ENCODE measurements around the gene PGS1.
A peak's percentile ranks its signal among the peaks of the same experiment; 100 is the strongest.
"Not testable (repeated sequence)": the region's sequence is repeated elsewhere in the genome, so short reads cannot be mapped to it uniquely, and the experiment has no call there.

The PGS1 gene, protein sequence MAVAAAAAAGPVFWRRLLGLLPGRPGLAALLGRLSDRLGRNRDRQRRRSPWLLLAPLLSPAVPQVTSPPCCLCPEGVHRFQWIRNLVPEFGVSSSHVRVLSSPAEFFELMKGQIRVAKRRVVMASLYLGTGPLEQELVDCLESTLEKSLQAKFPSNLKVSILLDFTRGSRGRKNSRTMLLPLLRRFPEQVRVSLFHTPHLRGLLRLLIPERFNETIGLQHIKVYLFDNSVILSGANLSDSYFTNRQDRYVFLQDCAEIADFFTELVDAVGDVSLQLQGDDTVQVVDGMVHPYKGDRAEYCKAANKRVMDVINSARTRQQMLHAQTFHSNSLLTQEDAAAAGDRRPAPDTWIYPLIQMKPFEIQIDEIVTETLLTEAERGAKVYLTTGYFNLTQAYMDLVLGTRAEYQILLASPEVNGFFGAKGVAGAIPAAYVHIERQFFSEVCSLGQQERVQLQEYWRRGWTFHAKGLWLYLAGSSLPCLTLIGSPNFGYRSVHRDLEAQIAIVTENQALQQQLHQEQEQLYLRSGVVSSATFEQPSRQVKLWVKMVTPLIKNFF
- total RNA-seq = 39.8 to 48.0 (median 45.9) reads per million in 3 donors

DNA sequence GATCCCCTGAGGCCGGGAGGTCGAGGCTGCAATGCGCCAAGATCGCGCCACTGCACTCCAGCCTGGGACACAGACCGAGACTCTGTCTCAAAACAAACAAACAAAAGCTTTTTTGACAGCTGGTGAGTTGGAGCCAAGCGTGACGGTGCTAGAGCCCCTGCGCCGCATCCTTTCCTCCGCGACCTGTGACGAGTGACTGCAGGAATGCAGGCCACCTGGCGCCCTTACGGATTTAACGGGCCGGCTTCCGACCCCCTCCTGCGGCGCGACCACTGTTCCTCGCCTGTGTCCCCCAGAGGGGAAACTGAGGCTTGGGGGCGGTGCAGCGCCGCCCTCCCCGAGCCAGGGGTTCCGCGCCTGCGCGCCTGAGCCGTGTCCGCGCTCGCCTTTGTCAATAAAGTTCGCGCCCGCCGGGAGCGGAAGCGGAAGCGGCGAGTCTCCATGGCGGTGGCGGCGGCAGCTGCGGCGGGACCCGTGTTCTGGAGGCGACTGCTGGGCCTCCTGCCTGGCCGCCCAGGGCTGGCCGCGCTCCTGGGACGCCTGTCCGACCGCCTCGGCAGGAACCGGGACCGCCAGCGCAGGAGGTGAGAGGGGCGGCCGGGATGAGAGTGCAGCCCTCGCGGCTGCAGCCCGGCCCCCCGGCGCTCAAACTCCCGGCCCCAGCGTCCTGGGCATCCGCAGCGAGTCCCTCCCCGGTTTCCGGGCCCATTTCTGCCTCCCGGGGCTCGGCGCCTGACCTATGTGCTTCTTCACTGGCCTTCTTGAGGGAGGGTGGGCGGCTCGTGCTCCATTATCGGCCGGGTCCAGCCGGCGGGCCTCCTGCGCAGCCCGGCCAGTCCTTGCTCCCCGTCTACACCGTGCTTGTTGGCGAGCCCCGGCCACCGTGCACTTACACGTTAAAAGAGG is at the start of gene PGS1:
TSS of gene PGS1 (plus strand) at position 425 of the 906 bp plus-strand sequence. CDS start at position 442, 17 bp downstream.
- H3K9me3 ChIP-seq (ENCODE audit: control insufficient read depth, low read length) = no peaks in the 10 kb centered on the region
- DNase-seq = peak; percentile 63 to 72 (median 71)
- peak within 1 kb of the TSS; percentile 85 for H3K4me3 ChIP-seq (ENCODE audit: insufficient read depth, low read depth, low read length, poor library complexity, severe bottlenecking)
- peak within 1 kb of the TSS; percentile 74 for H3K27ac ChIP-seq (ENCODE audit: insufficient read depth, low read length, poor library complexity, severe bottlenecking)
- peaks cover 33% of the 10 kb centered on the region for H3K4me1 ChIP-seq (ENCODE audit: control insufficient read depth, insufficient read depth, low read length, poor library complexity, severe bottlenecking)
- no peaks in the 10 kb centered on the region for H3K36me3 ChIP-seq (ENCODE audit: control insufficient read depth, insufficient read depth, low read length)
- no peaks in the 10 kb centered on the region for H3K27me3 ChIP-seq (replicated peaks; ENCODE audit: control insufficient read depth, insufficient read depth, low read length, poor library complexity, severe bottlenecking)

DNA sequence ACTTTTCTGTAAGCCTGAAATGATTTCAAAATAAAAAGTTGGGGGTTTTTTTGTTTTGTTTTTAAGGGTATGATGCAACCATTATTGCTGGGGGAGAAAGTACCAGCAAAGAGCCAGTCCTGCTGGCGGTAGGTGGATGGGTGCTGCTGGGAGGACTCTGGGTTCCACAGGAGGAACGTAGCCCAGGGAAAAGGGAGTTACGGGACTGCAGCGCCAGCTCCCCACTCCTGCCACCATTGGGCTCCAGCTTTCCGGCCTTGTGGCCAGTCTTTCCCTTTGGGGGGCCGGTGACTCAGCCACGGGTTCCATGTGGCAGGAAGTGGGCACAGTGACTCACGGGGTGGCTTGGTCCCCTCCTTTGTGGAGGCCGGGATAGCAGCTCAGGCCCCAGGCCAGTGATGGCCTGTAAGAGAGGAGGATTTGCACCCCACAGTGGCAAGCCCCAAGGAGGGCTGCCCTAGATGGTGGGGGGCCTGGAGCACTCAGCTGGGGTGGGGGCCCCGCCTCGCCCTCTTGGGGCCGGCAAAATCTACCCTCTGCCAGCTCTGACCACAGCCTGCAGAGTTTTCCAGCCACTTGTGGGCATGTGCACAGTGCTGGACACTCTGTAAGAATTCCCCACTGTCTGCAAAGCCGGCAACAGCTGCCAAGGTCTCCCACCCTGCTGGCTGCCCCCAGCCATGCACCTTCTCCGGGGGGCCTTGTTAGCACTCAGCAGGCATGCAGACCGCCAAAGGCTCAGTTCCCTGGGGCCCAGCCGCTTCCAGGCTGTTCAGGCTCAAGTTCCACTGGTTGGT is 49.0 kb upstream of the PGS1 start:
- H3K27ac ChIP-seq (ENCODE audit: insufficient read depth, low read length, poor library complexity, severe bottlenecking) = no peak overlapping the region
- H3K4me1 ChIP-seq (ENCODE audit: control insufficient read depth, insufficient read depth, low read length, poor library complexity, severe bottlenecking) = peaks cover 22% of the 10 kb centered on the region
- no peaks in the 10 kb centered on the region for H3K36me3 ChIP-seq (ENCODE audit: control insufficient read depth, insufficient read depth, low read length)
- no peak overlapping the region for H3K4me3 ChIP-seq (ENCODE audit: insufficient read depth, low read depth, low read length, poor library complexity, severe bottlenecking)
- H3K27me3 ChIP-seq (replicated peaks; ENCODE audit: control insufficient read depth, insufficient read depth, low read length, poor library complexity, severe bottlenecking) = no peaks in the 10 kb centered on the region
- no peaks in the 10 kb centered on the region for H3K9me3 ChIP-seq (ENCODE audit: control insufficient read depth, low read length)
- DNase-seq = peak in 1 of 3 donors; percentile 23

DNA sequence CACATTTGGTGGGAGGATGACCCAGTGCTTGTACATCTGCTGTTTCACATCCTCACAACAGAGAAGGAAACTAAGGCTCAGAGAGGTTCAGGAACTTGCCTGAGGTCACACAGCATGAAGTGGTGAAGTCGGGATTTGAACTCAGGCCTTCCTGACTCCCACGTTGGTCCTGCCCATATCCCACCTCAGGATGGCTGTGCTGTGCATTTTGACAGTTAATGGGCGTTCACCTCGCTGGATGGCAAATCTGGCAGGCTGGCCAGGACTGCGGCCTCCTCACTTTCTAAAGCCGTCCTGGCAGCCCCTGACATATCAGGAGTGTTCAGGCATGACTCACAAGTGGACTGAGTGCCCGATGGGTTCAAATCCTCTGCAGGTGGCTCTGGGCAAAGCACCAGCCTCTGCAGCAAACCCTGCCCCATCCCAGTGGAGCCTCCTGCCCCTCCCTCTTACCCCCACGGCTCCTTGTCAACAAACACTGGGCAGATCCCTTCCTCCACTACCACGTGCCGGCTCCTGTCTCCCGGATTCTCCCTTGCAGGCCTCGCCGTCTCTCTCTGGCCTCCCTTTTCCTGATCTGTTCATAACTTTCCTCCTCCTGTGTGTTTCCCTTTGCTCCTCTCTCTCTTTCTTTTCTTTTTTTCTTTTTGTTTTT is 47.8 kb upstream of the PGS1 start:
- H3K9me3 ChIP-seq (ENCODE audit: control insufficient read depth, low read length) = no peaks in the 10 kb centered on the region
- no peak for DNase-seq
- H3K4me1 ChIP-seq (ENCODE audit: control insufficient read depth, insufficient read depth, low read length, poor library complexity, severe bottlenecking) = peaks cover 17% of the 10 kb centered on the region
- H3K36me3 ChIP-seq (ENCODE audit: control insufficient read depth, insufficient read depth, low read length) = no peaks in the 10 kb centered on the region
- no peak overlapping the region for H3K4me3 ChIP-seq (ENCODE audit: insufficient read depth, low read depth, low read length, poor library complexity, severe bottlenecking)
- no peak overlapping the region for H3K27ac ChIP-seq (ENCODE audit: insufficient read depth, low read length, poor library complexity, severe bottlenecking)
- no peaks in the 10 kb centered on the region for H3K27me3 ChIP-seq (replicated peaks; ENCODE audit: control insufficient read depth, insufficient read depth, low read length, poor library complexity, severe bottlenecking)

DNA sequence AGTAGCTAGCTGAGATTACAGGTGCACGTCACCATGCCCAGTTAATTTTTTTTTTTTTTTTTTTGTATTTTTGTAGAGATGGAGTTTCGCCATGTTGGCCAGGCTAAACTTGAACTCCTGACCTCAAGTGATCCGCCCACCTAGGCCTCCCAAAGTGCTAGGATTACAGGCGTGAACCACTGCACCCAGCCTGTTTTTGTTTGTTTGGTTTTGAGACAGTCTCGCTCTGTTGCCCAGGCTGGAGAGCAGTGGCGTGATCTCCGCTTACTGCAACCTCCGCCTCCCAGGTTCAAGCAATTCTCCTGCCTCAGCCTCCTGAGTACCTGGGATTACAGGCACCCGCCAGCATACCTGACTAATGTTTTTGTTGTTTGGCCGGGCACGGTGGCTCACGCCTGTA is 47.1 kb upstream of the PGS1 start:
- peaks cover 17% of the 10 kb centered on the region for H3K4me1 ChIP-seq (ENCODE audit: control insufficient read depth, insufficient read depth, low read length, poor library complexity, severe bottlenecking)
- not testable (repeated sequence) for H3K9me3 ChIP-seq (ENCODE audit: control insufficient read depth, low read length); H3K27me3 ChIP-seq (replicated peaks; ENCODE audit: control insufficient read depth, insufficient read depth, low read length, poor library complexity, severe bottlenecking); H3K27ac ChIP-seq (ENCODE audit: insufficient read depth, low read length, poor library complexity, severe bottlenecking); H3K36me3 ChIP-seq (ENCODE audit: control insufficient read depth, insufficient read depth, low read length); H3K4me3 ChIP-seq (ENCODE audit: insufficient read depth, low read depth, low read length, poor library complexity, severe bottlenecking); DNase-seq

DNA sequence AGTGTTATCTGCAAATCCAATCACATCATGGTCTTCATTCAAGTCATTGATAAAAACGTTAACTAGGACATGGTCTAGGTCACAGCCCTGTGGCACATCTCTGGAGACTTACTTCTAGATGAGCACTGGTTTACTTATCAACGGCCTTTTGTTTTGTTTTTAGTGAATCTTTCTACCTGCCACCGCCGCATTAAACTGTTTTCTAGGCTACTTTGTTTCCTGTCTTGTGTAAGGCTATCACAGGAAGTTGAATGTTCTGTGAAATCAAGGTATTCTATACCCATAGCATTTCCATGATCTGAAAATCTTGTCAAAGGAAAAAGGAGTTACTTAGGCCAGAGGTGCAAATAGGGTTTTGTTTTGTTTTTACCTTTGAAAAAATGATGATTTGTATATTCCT is 45.5 kb upstream of the PGS1 start:
- DNase-seq = no peak
- H3K4me1 ChIP-seq (ENCODE audit: control insufficient read depth, insufficient read depth, low read length, poor library complexity, severe bottlenecking) = peaks cover 17% of the 10 kb centered on the region
- peak overlapping the region; percentile 7 for H3K27ac ChIP-seq (ENCODE audit: insufficient read depth, low read length, poor library complexity, severe bottlenecking)
- no peaks in the 10 kb centered on the region for H3K27me3 ChIP-seq (replicated peaks; ENCODE audit: control insufficient read depth, insufficient read depth, low read length, poor library complexity, severe bottlenecking)
- H3K4me3 ChIP-seq (ENCODE audit: insufficient read depth, low read depth, low read length, poor library complexity, severe bottlenecking) = no peak overlapping the region
- H3K9me3 ChIP-seq (ENCODE audit: control insufficient read depth, low read length) = no peaks in the 10 kb centered on the region
- H3K36me3 ChIP-seq (ENCODE audit: control insufficient read depth, insufficient read depth, low read length) = no peaks in the 10 kb centered on the region

DNA sequence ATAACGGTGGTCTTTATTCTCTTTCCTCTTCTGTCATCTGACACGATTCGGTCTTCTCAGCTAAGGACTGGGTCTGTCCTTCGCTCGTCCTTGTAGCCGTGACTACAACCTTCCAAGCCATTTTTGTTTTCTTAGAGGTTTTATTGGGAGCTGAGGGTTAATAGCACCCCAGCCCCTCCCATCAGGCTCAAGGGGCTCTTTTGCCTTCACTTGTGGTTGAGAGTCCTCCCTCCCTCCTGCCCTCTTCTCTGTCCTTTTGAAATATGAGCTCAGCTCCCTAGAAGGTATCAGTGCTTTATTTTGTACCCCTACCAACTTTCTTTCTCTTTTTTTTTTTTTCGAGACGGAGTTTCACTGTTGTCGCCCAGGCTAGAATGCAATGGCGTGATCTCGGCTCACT is 43.2 kb upstream of the PGS1 start:
- peaks cover 23% of the 10 kb centered on the region for H3K4me1 ChIP-seq (ENCODE audit: control insufficient read depth, insufficient read depth, low read length, poor library complexity, severe bottlenecking)
- H3K27ac ChIP-seq (ENCODE audit: insufficient read depth, low read length, poor library complexity, severe bottlenecking) = no peak overlapping the region

DNA sequence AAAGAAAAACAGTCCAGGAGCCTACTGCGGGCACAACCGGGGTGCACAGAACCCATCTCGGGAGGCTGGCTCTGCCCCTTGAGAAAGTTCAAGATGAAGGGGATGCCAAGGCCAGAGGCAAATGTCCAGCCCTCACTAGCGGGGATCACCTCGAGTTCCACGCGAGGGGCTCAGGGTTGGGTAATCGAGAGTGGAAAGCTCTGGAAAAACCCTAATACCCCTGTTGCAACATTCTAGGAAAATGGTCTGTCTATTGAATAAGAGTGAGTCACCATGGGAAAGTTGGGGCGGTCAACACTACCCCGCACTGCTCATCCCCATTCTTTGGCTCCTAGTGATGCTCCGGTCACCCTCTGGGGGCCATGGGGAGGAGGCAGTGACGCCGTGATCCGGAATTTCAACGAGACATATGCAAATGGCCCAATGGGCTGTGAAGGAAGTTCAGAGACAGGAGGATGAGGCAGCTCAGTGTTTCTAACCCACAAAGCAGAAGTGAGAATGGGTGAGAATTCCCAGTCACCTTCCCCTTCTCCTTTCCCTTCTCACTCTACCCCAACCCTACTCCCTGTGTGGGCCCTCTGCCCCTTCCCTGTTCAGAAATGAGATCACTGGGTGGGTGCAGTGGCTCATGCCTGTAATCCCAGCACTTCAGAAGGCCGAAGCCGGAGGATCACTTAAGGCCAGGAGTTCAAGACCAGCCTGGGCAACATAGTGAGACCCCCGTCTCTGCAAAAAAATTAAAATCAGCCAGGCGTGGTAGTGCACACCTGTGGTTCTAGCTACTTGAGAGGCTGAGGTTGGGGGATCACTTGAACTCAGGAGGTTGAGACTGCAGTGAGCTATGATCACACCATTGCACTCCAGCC is 41.0 kb upstream of the PGS1 start:
- no peak overlapping the region for H3K27ac ChIP-seq (ENCODE audit: insufficient read depth, low read length, poor library complexity, severe bottlenecking)
- no peaks in the 10 kb centered on the region for H3K27me3 ChIP-seq (replicated peaks; ENCODE audit: control insufficient read depth, insufficient read depth, low read length, poor library complexity, severe bottlenecking)
- DNase-seq = no peak
- no peaks in the 10 kb centered on the region for H3K9me3 ChIP-seq (ENCODE audit: control insufficient read depth, low read length)
- H3K4me3 ChIP-seq (ENCODE audit: insufficient read depth, low read depth, low read length, poor library complexity, severe bottlenecking) = no peak overlapping the region
- peaks cover 33% of the 10 kb centered on the region for H3K4me1 ChIP-seq (ENCODE audit: control insufficient read depth, insufficient read depth, low read length, poor library complexity, severe bottlenecking)
- H3K36me3 ChIP-seq (ENCODE audit: control insufficient read depth, insufficient read depth, low read length) = no peaks in the 10 kb centered on the region

More for the DNA sequence above, 43.2 kb upstream of the PGS1 start:
- Histone ChIP-seq H3K36me3 (ENCODE audit: control insufficient read depth, insufficient read depth, low read length) (no peaks in the 10 kb centered on the region), H3K9me3 (ENCODE audit: control insufficient read depth, low read length) (no peaks in the 10 kb centered on the region), H3K27me3 (replicated peaks; ENCODE audit: control insufficient read depth, insufficient read depth, low read length, poor library complexity, severe bottlenecking) (no peaks in the 10 kb centered on the region), H3K4me3 (ENCODE audit: insufficient read depth, low read depth, low read length, poor library complexity, severe bottlenecking) (no peak overlapping the region)
- no peak for DNase-seq

DNA sequence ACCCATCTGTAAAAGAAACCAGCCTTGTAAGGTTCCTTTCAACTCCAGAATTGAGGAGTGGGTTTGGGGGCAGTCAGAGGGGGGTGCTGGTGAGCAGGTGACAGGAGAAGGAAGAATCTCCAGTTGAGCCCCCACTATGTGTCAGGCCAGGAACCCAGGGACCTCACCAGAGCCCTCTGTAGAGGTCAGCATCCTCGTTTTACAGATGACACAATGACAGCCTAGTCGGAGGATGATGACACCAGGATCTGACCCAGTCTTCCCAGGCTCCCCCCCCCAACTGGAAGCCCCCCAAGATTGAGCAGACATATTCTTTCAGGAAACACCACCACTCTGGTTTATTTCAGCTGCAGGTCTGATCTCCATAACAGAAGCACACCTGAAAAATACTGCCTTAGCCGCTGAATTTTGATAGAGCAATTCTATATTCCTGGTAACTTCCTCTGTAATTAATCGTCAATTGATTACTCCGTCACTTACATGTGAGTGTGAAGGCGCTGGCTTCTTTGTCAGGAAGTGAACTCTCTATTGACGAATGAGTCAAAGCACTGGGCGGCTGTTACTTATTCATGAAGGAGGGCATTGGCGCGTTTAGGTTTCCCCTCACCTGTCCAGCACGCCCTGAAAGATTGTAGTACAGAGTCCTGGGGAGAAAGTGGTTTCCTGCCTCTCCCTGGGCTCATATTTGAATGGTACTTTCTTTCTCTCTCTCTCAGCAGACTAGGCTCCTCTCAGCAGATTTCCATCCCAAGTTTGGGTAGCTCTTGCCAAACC is 39.8 kb upstream of the PGS1 start:
- H3K4me3 ChIP-seq (ENCODE audit: insufficient read depth, low read depth, low read length, poor library complexity, severe bottlenecking) = no peak overlapping the region
- peaks cover 37% of the 10 kb centered on the region for H3K4me1 ChIP-seq (ENCODE audit: control insufficient read depth, insufficient read depth, low read length, poor library complexity, severe bottlenecking)
- peak overlapping the region; percentile 55 for H3K27ac ChIP-seq (ENCODE audit: insufficient read depth, low read length, poor library complexity, severe bottlenecking)
- H3K9me3 ChIP-seq (ENCODE audit: control insufficient read depth, low read length) = no peaks in the 10 kb centered on the region
- H3K27me3 ChIP-seq (replicated peaks; ENCODE audit: control insufficient read depth, insufficient read depth, low read length, poor library complexity, severe bottlenecking) = no peaks in the 10 kb centered on the region
- DNase-seq = no peak
- H3K36me3 ChIP-seq (ENCODE audit: control insufficient read depth, insufficient read depth, low read length) = no peaks in the 10 kb centered on the region
